ENCODE results near the gene RBM19.

Gene RBM19

GRCh38 chr12:113766879-113767878 is 198.9 kb downstream of the RBM19 start:
- DNase-seq, result no peak

Measured in activated naive CD4-positive, alpha-beta T cell treated with Interleukin-2 at 50 U/mL for 16 hours (primary cell).